Measurements from ENCODE around the gene EGFLAM. TPM values are rescaled to one million over a fixed set of nuclear protein-coding genes. Genes with fewer than 3 reads are reported as not detected.

EGFLAM gene
- total and polyA plus RNA-seq, 2 experiments from 2014 or later = 0.24 to 1.9 TPM

DNA sequence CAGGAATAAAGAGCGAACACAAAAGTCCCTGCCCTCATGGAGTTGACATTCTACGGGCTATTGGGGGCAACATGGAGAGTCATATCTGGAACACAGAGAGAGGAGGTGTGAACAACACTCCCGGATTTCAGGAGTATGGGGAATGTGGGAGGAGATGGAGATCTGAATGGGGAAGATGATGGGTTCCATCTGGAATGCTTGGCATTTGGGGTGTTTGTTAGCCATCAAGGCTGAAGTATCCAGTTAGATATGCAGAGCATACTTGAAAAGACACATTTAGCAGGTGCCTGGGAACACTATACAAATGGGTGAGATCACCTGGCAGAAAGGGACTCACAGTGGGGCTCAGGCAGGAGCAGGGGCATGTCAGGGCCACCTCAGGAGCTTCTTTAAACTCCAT, 61.1 kb downstream of the EGFLAM start:
- Histone ChIP-seq H3K4me2 (no peak overlapping the region), H3K27me3 (ENCODE audit: insufficient read depth) (no peaks in the 10 kb centered on the region), H3F3A (replicated peaks; ENCODE audit: low read depth) (no peaks in the 10 kb centered on the region), H3K9me2 (ENCODE audit: insufficient read depth) (peaks cover 14% of the 10 kb centered on the region), H3K79me2 (replicated peaks; ENCODE audit: insufficient read depth) (no peaks in the 10 kb centered on the region), H3K4me1 (ENCODE audit: insufficient read depth) (no peaks in the 10 kb centered on the region), H3K4me3 (no peak overlapping the region), H3K36me3 (ENCODE audit: insufficient read depth) (no peaks in the 10 kb centered on the region), H3K27ac (ENCODE audit: low read depth) (no peak overlapping the region), H4K20me1 (replicated peaks; ENCODE audit: insufficient read depth) (no peaks in the 10 kb centered on the region), H2AFZ (no peak overlapping the region)
- H3K9me3 Mint-ChIP-seq = peaks cover 11% of the 10 kb centered on the region
- H3K27me3 Mint-ChIP-seq (ENCODE audit: insufficient read depth, low read depth, poor library complexity) = peaks cover 10% of the 10 kb centered on the region
- no peak overlapping the region for H3K27ac Mint-ChIP-seq
- H3K4me1 Mint-ChIP-seq = no peaks in the 10 kb centered on the region
- no peaks in the 10 kb centered on the region; the same call in 2 of the 3 replicates for H3K36me3 Mint-ChIP-seq (ENCODE audit: low read depth)
- H3K4me3 Mint-ChIP-seq = no peak overlapping the region
- TF ChIP-seq, protein P1, sequence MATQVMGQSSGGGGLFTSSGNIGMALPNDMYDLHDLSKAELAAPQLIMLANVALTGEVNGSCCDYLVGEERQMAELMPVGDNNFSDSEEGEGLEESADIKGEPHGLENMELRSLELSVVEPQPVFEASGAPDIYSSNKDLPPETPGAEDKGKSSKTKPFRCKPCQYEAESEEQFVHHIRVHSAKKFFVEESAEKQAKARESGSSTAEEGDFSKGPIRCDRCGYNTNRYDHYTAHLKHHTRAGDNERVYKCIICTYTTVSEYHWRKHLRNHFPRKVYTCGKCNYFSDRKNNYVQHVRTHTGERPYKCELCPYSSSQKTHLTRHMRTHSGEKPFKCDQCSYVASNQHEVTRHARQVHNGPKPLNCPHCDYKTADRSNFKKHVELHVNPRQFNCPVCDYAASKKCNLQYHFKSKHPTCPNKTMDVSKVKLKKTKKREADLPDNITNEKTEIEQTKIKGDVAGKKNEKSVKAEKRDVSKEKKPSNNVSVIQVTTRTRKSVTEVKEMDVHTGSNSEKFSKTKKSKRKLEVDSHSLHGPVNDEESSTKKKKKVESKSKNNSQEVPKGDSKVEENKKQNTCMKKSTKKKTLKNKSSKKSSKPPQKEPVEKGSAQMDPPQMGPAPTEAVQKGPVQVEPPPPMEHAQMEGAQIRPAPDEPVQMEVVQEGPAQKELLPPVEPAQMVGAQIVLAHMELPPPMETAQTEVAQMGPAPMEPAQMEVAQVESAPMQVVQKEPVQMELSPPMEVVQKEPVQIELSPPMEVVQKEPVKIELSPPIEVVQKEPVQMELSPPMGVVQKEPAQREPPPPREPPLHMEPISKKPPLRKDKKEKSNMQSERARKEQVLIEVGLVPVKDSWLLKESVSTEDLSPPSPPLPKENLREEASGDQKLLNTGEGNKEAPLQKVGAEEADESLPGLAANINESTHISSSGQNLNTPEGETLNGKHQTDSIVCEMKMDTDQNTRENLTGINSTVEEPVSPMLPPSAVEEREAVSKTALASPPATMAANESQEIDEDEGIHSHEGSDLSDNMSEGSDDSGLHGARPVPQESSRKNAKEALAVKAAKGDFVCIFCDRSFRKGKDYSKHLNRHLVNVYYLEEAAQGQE (IDR thresholded peaks at IDR 0.05; ENCODE audit: unreplicated experiment) = no peak
- TF ChIP-seq JUNB (IDR thresholded peaks at IDR 0.05; ENCODE audit: unreplicated experiment) (no peak), STAT1 (IDR thresholded peaks at IDR 0.05; ENCODE audit: unreplicated experiment) (no peak), EZH2phosphoT487 (IDR thresholded peaks at IDR 0.05; ENCODE audit: unreplicated experiment) (no peak), ZNF114 (CRISPR knock-in tag; IDR thresholded peaks at IDR 0.05) (no peak), POLR2AphosphoS5 (IDR thresholded peaks at IDR 0.05; ENCODE audit: low read depth) (no peak)
- TF ChIP-seq, protein P2, sequence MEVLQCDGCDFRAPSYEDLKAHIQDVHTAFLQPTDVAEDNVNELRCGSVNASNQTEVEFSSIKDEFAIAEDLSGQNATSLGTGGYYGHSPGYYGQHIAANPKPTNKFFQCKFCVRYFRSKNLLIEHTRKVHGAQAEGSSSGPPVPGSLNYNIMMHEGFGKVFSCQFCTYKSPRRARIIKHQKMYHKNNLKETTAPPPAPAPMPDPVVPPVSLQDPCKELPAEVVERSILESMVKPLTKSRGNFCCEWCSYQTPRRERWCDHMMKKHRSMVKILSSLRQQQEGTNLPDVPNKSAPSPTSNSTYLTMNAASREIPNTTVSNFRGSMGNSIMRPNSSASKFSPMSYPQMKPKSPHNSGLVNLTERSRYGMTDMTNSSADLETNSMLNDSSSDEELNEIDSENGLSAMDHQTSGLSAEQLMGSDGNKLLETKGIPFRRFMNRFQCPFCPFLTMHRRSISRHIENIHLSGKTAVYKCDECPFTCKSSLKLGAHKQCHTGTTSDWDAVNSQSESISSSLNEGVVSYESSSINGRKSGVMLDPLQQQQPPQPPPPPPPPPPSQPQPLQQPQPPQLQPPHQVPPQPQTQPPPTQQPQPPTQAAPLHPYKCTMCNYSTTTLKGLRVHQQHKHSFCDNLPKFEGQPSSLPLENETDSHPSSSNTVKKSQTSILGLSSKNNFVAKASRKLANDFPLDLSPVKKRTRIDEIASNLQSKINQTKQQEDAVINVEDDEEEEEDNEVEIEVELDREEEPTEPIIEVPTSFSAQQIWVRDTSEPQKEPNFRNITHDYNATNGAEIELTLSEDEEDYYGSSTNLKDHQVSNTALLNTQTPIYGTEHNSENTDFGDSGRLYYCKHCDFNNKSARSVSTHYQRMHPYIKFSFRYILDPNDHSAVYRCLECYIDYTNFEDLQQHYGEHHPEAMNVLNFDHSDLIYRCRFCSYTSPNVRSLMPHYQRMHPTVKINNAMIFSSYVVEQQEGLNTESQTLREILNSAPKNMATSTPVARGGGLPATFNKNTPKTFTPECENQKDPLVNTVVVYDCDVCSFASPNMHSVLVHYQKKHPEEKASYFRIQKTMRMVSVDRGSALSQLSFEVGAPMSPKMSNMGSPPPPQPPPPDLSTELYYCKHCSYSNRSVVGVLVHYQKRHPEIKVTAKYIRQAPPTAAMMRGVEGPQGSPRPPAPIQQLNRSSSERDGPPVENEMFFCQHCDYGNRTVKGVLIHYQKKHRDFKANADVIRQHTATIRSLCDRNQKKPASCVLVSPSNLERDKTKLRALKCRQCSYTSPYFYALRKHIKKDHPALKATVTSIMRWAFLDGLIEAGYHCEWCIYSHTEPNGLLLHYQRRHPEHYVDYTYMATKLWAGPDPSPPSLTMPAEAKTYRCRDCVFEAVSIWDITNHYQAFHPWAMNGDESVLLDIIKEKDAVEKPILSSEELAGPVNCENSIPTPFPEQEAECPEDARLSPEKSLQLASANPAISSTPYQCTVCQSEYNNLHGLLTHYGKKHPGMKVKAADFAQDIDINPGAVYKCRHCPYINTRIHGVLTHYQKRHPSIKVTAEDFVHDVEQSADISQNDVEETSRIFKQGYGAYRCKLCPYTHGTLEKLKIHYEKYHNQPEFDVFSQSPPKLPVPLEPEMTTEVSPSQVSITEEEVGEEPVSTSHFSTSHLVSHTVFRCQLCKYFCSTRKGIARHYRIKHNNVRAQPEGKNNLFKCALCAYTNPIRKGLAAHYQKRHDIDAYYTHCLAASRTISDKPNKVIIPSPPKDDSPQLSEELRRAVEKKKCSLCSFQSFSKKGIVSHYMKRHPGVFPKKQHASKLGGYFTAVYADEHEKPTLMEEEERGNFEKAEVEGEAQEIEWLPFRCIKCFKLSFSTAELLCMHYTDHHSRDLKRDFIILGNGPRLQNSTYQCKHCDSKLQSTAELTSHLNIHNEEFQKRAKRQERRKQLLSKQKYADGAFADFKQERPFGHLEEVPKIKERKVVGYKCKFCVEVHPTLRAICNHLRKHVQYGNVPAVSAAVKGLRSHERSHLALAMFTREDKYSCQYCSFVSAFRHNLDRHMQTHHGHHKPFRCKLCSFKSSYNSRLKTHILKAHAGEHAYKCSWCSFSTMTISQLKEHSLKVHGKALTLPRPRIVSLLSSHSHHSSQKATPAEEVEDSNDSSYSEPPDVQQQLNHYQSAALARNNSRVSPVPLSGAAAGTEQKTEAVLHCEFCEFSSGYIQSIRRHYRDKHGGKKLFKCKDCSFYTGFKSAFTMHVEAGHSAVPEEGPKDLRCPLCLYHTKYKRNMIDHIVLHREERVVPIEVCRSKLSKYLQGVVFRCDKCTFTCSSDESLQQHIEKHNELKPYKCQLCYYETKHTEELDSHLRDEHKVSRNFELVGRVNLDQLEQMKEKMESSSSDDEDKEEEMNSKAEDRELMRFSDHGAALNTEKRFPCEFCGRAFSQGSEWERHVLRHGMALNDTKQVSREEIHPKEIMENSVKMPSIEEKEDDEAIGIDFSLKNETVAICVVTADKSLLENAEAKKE (CRISPR knock-in tag; IDR thresholded peaks at IDR 0.05) = no peak
- DNase-seq (ENCODE audit: low spot score) (peak; percentile 9), ATAC-seq (no peak)

Measured in GM23338 (cell line).